Panc1 (cell line): ENCODE results near the gene LRP5. TPM values are rescaled to one million over a fixed set of nuclear protein-coding genes. Genes with fewer than 3 reads are reported as not detected.
"Not testable (repeated sequence)": the region's sequence is repeated elsewhere in the genome, so short reads cannot be mapped to it uniquely, and the experiment has no call there.

ENCODE experiments used
- ATAC-seq: fragments of 200-7000 bp; cut with Tn5 transposase; 2 replicates; pipeline ENCODE4 v1.9.1; 2020; ENCODE audit warnings: mild to moderate bottlenecking, moderate library complexity
- BruUV-seq: library from RNA; stranded (reverse); fragments of 400-500 nt; replicated peaks from 2 replicates; lab custom pipeline; 2021; lab: Mats Ljungman, UMichigan
- CTCF ChIA-PET: fragments of 300-600 bp; sonication (Branson Sonifier 250); formaldehyde crosslinking; loops from one replicate; lab custom pipeline; 2022; ENCODE audit warnings: antibody characterized with exemption; lab: Charles Lee
- POLR2A ChIA-PET: fragments of 300-600 bp; sonication (Branson Sonifier 250); formaldehyde crosslinking; loops from one replicate; lab custom pipeline; 2022; ENCODE audit warnings: antibody characterized with exemption; lab: Charles Lee
- DNase-seq: peaks from one replicate; pipeline ENCODE4 v3.0.0-alpha.2; 2010; ENCODE audit warnings: low read depth, low spot score
- H3K27ac ChIP-seq: 2 replicates; pipeline ENCODE4 v1.5.1; 2011; ENCODE audit warnings: mild to moderate bottlenecking, low read length, inconsistent platforms
- H3K27me3 ChIP-seq: fragments of 200-500 bp; sonication (Bioruptor generic); 2 replicates; pipeline ENCODE4 v1.6.0; 2014; ENCODE audit warnings: low read length, inconsistent platforms; ENCODE audit not compliant: control insufficient read depth, insufficient read depth
- H3K36me3 ChIP-seq: fragments of 200-500 bp; sonication (Bioruptor generic); 2 replicates; pipeline ENCODE4 v1.5.1; 2014; ENCODE audit warnings: inconsistent platforms, mild to moderate bottlenecking, low read length, moderate library complexity; ENCODE audit not compliant: control insufficient read depth, insufficient read depth
- H3K4me1 ChIP-seq: 2 replicates; pipeline ENCODE4 v1.5.1; 2011; ENCODE audit warnings: inconsistent platforms, mild to moderate bottlenecking, low read length, moderate library complexity; ENCODE audit not compliant: control insufficient read depth, insufficient read depth
- H3K4me3 ChIP-seq, 2 experiments: 2 replicates each; pipeline ENCODE4 v1.5.1; 2011 to 2012; ENCODE audit warnings: low read depth in 2 of 2, low read length in 2 of 2, mild to moderate bottlenecking in 2 of 2, inconsistent platforms in 1 of 2, moderate library complexity in 1 of 2
- H3K9me3 ChIP-seq: fragments of 200-500 bp; sonication (Bioruptor generic); 2 replicates; pipeline ENCODE4 v1.5.1; 2014; ENCODE audit warnings: low read depth, mild to moderate bottlenecking, inconsistent platforms, low read length, moderate library complexity; ENCODE audit not compliant: control insufficient read depth, insufficient read depth
- POLR2AphosphoS5 ChIP-seq: IDR thresholded peaks from 2 replicates; pipeline ENCODE4 v1.6.1; 2012; ENCODE audit warnings: mild to moderate bottlenecking, low read depth, low read length, moderate library complexity
- SIN3A ChIP-seq: IDR thresholded peaks from 2 replicates; pipeline ENCODE4 v1.6.1; 2012; ENCODE audit warnings: low read depth, mild to moderate bottlenecking, low read length, moderate library complexity, borderline replicate concordance; ENCODE audit not compliant: insufficient read depth
- TCF7L2 ChIP-seq: IDR thresholded peaks from 2 replicates; pipeline ENCODE4 v1.6.1; 2011; ENCODE audit warnings: mild to moderate bottlenecking, low read depth, low read length, inconsistent platforms
- in situ Hi-C: cut with HindIII; loops from 2 replicates; pipeline ENCODE4 v1.10.0; 2016; ENCODE audit warnings: low sequenced_read_pairs, low pct_unique_long_range_greater_than_20kb
- intact Hi-C: fragments of 100-400 bp; cut with micrococcal nuclease; formaldehyde crosslinking; loops from one replicate; pipeline ENCODE4 v1.10.0; 2022; ENCODE audit not compliant: unreplicated experiment
- total RNA-seq: library from RNA; stranded (reverse); gene quantifications from one replicate; pipeline ENCODE4 v1.2.1, GENCODE V29; 2021; ENCODE audit not compliant: unreplicated experiment
- TF ChIP-seq, protein P1 (sequence below), 2 experiments: IDR thresholded peaks; 2 replicates each; pipeline ENCODE4 v1.6.1; 2011 to 2012; ENCODE audit warnings: low read depth in 2 of 2, control low read depth in 1 of 2, low read length in 1 of 2, mild to moderate bottlenecking in 1 of 2, moderate library complexity in 1 of 2; ENCODE audit not compliant: insufficient read depth in 1 of 2
- TF ChIP-seq, protein P2 (sequence below): fragments of 450-650 bp; IDR thresholded peaks from 2 replicates; pipeline ENCODE4 v1.5.1; 2017; ENCODE audit warnings: mild to moderate bottlenecking

LRP5 gene
- total RNA-seq, 1 experiment from 2014 or later = 171 TPM

- no peaks in the 10 kb centered on the region for H3K36me3 ChIP-seq
- CTCF ChIA-PET = interaction anchor here (0.6 to 1.2 kb wide), 3 partner anchors 10 to 29 kb away, joined by 3 read pairs; no protein-coding TSS in a partner anchor
- peak; percentile 56 for ATAC-seq
- H3K4me3 ChIP-seq = peak overlapping the region in 1 of 2 experiments; percentile 27; a peak in 2 of 4 replicates
- DNase-seq = no peak
- BruUV-seq = no TSS peak
- POLR2A ChIA-PET = interaction anchor here (0.6 to 1.0 kb wide), 2 partner anchors 15 to 27 kb away, joined by 3 to 4 read pairs; no protein-coding TSS in a partner anchor
- peak overlapping the region; percentile 95 for H3K27ac ChIP-seq
- in situ Hi-C loops = no loop called here
- intact Hi-C loops = no loop called here
- no peaks in the 10 kb centered on the region for H3K27me3 ChIP-seq
- H3K4me1 ChIP-seq = peaks cover 72% of the 10 kb centered on the region
- peak; percentile 64; the same call in 1 of the 2 replicates for TF ChIP-seq TCF7L2
- TF ChIP-seq, protein P1, sequence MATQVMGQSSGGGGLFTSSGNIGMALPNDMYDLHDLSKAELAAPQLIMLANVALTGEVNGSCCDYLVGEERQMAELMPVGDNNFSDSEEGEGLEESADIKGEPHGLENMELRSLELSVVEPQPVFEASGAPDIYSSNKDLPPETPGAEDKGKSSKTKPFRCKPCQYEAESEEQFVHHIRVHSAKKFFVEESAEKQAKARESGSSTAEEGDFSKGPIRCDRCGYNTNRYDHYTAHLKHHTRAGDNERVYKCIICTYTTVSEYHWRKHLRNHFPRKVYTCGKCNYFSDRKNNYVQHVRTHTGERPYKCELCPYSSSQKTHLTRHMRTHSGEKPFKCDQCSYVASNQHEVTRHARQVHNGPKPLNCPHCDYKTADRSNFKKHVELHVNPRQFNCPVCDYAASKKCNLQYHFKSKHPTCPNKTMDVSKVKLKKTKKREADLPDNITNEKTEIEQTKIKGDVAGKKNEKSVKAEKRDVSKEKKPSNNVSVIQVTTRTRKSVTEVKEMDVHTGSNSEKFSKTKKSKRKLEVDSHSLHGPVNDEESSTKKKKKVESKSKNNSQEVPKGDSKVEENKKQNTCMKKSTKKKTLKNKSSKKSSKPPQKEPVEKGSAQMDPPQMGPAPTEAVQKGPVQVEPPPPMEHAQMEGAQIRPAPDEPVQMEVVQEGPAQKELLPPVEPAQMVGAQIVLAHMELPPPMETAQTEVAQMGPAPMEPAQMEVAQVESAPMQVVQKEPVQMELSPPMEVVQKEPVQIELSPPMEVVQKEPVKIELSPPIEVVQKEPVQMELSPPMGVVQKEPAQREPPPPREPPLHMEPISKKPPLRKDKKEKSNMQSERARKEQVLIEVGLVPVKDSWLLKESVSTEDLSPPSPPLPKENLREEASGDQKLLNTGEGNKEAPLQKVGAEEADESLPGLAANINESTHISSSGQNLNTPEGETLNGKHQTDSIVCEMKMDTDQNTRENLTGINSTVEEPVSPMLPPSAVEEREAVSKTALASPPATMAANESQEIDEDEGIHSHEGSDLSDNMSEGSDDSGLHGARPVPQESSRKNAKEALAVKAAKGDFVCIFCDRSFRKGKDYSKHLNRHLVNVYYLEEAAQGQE (IDR thresholded peaks at IDR 0.05; ENCODE audit: insufficient read depth in 1 of 2, low read depth in 2 of 2, low read length in 1 of 2) = no peak
- H3K9me3 ChIP-seq = no peaks in the 10 kb centered on the region
Observed at GRCh38 chr11:68342459-68343158, 30.2 kb downstream of the LRP5 start.

- POLR2A ChIA-PET = no interaction called here
- intact Hi-C loops (no loop called here), in situ Hi-C loops (no loop called here)
- Histone ChIP-seq H3K27ac (peak overlapping the region; percentile 95), H3K4me1 (peaks cover 60% of the 10 kb centered on the region), H3K36me3 (no peaks in the 10 kb centered on the region), H3K9me3 (no peaks in the 10 kb centered on the region), H3K4me3 (no peak overlapping the region), H3K27me3 (no peaks in the 10 kb centered on the region)
- BruUV-seq = no TSS peak
- TF ChIP-seq TCF7L2 (no peak), SIN3A (no peak), POLR2AphosphoS5 (no peak)
- TF ChIP-seq, protein P1 (IDR thresholded peaks at IDR 0.05; ENCODE audit: insufficient read depth in 1 of 2, low read depth in 2 of 2, low read length in 1 of 2) = no peak
- TF ChIP-seq, protein P2, sequence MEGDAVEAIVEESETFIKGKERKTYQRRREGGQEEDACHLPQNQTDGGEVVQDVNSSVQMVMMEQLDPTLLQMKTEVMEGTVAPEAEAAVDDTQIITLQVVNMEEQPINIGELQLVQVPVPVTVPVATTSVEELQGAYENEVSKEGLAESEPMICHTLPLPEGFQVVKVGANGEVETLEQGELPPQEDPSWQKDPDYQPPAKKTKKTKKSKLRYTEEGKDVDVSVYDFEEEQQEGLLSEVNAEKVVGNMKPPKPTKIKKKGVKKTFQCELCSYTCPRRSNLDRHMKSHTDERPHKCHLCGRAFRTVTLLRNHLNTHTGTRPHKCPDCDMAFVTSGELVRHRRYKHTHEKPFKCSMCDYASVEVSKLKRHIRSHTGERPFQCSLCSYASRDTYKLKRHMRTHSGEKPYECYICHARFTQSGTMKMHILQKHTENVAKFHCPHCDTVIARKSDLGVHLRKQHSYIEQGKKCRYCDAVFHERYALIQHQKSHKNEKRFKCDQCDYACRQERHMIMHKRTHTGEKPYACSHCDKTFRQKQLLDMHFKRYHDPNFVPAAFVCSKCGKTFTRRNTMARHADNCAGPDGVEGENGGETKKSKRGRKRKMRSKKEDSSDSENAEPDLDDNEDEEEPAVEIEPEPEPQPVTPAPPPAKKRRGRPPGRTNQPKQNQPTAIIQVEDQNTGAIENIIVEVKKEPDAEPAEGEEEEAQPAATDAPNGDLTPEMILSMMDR = no peak
- ATAC-seq (0 out of 2 replicates have a peak, but pooled peaks have one; percentile 27), DNase-seq (no peak)
- CTCF ChIA-PET = interaction anchor here (0.6 to 0.8 kb wide), 2 partner anchors 9 to 12 kb away, joined by 3 to 4 read pairs; no protein-coding TSS in a partner anchor
Observed at GRCh38 chr11:68343761-68344256, 31.4 kb downstream of the LRP5 start.

- H3K4me3 ChIP-seq, POLR2A ChIA-PET: not testable (repeated sequence)
Observed at GRCh38 chr11:68344821-68345220, 32.4 kb downstream of the LRP5 start.

More at GRCh38 chr11:68344821-68345220, 32.4 kb downstream of the LRP5 start:
- CTCF ChIA-PET, H3K27ac ChIP-seq, intact Hi-C loops, ATAC-seq, H3K27me3 ChIP-seq, in situ Hi-C loops, H3K36me3 ChIP-seq, DNase-seq, H3K9me3 ChIP-seq, BruUV-seq: not testable (repeated sequence)
- peaks cover 64% of the 10 kb centered on the region for H3K4me1 ChIP-seq
